Left renal pelvis (tissue), 4 donors: ENCODE data around the gene PDLIM5. TPM values are rescaled to one million over a fixed set of nuclear protein-coding genes. Genes with fewer than 3 reads are reported as not detected.
"Not testable (repeated sequence)": the region's sequence is repeated elsewhere in the genome, so short reads cannot be mapped to it uniquely, and the experiment has no call there.

Experiments
- DNase-seq, 4 donors: peaks; one replicate each; pipeline ENCODE4 v3.0.0-alpha.2; 2013; ENCODE audit warnings: low read depth in 4 of 4, low spot score in 3 of 4
- polyA plus RNA-seq, 4 donors: library from polyadenylated mRNA; unstranded; fragments of 120-200 nt; gene quantifications; one replicate each; pipeline ENCODE4 v1.2.1, GENCODE V29; 2013; ENCODE audit not compliant: insufficient read length in 4 of 4

Gene PDLIM5, protein sequence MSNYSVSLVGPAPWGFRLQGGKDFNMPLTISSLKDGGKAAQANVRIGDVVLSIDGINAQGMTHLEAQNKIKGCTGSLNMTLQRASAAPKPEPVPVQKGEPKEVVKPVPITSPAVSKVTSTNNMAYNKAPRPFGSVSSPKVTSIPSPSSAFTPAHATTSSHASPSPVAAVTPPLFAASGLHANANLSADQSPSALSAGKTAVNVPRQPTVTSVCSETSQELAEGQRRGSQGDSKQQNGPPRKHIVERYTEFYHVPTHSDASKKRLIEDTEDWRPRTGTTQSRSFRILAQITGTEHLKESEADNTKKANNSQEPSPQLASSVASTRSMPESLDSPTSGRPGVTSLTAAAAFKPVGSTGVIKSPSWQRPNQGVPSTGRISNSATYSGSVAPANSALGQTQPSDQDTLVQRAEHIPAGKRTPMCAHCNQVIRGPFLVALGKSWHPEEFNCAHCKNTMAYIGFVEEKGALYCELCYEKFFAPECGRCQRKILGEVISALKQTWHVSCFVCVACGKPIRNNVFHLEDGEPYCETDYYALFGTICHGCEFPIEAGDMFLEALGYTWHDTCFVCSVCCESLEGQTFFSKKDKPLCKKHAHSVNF
- 10 to 100 TPM; 21.6 to 55.3 (median 48.3) TPM for polyA plus RNA-seq

DNA sequence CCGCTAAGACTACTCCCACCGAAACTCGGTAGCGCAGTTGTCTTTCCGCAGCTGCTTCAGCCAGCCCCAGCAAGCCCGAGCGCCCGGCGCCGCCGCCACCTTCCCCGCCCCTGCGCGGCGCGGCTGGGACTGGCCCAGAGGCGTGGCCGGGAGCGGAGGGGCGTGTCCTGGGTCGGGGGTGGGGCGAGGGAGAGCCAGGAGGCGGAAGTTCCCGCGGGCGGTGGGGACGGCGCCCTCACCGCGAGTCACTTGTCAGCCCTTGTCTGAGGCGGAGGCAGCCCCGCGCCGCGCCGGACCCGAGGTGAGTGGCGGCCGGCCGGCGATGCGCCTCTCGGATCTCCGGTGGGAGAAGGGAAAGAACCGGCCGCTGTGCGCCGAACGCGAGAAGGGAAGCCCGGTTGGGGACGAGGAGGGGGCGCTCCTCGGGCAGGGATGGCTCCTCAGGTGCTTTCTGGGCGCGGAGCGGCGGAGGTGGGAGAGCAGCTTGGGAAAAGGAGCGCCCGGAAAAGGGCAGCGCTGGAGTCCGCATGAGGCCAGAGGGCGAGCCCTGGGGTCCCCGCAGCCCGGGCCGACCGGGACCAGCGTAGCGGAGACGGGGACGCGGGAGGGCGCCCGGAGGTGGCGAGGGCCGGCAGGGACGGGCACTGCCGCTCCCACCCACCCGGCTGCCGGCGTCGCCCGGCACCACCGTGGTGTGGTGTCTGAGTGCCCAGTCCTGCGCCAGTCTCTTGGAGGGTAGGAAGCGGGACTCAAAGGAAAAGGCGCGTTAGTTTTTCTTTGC, at the start of gene PDLIM5:
TSS of gene PDLIM5 (plus strand) at position 248 of the 781 bp plus-strand sequence. CDS start 3,347 bp downstream, outside the sequence.
- peak; percentile 77 to 85 (median 82) for DNase-seq

DNA sequence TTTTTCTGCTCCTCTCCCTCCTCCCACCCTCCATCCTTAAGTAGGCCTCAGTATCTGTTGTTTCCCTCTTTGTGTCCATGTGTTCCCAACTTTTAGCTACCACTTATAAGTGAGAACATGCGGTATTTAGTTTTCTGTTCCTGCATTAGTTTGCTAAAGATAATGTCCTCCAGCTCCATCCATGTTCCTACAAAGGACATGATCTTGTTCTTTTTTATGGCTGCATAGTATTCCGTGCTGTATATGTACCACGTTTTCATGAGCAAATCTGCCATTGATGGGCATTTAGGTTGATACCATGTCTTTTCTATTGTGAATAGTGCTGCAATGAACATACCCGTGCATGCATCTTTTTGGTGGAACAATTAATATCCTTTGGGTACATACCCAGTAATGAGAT, 49.3 kb upstream of the PDLIM5 start:
- not testable (repeated sequence) for DNase-seq

DNA sequence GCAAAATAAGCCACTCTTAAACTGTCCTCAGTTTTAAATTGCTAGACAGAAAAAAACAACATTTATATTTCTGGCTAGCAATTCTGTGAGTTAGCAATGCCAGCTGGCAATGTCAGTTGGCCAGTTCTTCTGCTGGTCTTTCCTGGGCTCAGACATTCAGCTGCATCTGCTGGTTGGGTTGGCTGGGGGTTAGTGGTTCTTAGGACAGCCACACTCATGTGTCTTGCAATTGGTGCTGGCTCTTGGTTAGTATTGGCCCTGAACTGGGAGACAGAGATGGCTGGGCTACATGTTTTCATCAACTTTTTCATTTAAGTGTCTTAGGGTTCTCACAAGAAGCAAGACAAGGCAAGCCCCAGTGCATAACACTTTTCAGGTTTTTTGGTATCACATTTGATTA, 48.0 kb upstream of the PDLIM5 start:
- no peak for DNase-seq

DNA sequence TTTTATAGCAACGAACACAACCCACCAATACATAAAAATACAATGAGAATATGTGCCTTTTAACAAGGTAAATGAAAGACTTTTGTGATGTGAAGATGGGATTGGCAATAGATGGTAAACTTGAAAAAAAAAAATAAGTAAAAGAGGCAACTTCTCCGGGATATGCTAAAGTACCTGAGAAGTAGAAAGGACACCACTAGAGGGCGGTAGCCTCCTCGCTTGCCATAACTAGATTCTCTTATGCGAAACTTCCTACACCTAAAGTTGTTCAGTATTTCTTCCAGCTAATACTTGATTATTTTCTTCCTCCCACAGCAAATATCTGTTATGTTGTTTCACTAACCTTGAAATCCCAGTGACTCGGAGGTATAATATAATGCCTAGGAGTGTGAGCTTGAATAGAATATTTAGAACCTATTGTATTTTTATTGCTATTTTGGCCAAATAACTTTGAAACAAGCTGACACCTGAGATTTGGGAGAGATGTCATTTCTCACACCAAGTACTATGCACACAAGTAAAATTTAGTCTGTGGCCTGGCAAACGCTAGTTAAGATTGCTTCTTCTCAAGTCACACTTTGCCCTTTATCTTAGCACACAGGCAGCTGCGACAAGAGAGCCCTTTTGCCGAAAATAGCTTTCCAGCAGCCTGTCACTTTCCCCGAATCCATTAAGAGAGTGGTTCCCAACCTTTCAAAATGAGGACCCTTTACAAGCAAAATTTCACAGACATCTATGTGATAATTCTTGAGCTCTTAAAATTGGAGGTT, 44.9 kb upstream of the PDLIM5 start:
- peak; percentile 67 to 74 (median 69) for DNase-seq

DNA sequence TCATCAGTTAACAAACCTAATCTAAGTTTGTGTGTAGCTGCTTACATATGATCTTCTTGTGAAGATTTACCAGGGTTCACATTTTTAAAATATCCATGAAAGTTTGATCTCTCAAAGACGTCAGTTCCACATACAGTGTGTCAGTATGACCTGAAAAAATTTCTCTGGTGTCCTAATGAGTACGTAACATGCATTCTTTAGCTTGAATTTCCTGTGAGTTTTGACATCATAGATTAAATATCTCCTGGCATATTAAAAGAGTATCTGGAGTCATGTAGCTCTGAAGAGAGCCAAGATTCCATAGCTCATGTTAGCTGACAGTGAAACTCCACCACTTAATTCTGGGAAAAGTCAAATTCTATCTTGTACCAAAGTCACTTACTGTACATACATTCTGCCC, 43.9 kb upstream of the PDLIM5 start:
- no peak for DNase-seq

DNA sequence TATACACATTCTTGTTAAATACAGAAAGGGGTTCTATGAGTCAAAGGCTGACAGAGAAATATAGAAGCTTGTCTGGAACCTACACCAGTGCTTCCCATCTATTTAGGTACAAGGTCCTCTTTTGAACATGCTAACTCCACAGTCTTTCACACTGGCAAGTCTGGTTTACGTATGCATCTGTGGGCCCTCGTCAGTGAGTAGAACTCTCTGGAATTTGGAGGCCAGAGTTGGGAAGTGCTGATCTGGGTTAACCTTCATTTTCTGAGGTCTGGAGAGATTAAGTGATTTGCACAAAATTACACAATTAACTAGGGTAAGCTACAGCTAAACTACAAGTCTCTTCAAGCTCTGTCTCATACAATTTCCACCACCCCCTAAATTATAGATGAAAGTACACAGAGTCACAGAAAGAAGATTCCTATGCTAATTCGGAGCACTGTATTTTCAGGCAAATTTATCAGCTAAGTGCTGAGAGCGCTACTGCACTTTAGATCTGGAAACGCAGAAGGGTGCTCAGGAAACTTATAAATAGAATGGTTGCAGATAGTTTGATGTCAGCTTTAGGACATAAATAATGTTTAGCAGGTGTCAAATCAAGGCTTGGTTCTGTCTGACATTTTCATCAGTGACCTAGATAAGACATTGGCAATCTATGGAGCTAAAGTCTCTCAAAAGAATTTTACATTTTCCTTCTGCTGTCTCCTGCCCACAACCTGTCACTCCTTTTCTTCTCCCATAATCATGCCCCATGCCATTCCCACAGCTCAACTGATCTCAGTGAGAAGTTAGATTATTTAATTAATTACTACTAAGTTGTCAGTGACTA, 43.0 kb upstream of the PDLIM5 start:
- DNase-seq: no peak

DNA sequence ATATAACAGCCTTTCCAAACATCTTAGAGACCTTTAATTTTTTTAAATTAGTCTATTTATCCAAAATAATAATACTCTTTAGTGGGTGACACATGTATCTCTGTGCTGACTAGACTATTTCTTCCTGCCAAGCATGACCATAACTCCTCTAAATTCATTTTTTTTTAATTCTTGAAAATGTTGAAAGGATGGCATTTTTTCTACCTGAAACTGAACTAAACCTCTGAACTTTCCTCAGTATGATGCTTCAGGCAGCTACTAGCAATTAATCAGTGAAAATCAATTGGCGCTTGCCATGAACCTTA, 42.4 kb upstream of the PDLIM5 start:
- no peak for DNase-seq

DNA sequence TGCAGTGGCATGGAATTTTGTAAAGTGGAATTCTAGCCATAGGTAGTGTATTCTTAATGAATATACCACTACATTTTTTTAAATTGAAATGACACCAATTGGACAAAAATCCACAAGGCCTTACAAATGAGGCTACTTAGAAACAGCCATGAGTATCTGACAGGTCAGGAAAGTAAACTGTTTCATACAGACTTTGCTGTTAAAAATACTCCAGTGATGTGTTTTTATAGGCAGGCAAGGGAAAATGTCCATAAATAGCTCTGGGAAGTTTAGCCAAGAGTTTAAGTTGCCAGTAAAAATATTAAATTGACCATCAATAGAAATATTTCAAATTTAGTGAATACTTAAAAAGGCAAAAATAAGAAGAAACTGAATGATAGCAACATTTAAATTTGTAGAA, 41.8 kb upstream of the PDLIM5 start:
- DNase-seq: no peak

DNA sequence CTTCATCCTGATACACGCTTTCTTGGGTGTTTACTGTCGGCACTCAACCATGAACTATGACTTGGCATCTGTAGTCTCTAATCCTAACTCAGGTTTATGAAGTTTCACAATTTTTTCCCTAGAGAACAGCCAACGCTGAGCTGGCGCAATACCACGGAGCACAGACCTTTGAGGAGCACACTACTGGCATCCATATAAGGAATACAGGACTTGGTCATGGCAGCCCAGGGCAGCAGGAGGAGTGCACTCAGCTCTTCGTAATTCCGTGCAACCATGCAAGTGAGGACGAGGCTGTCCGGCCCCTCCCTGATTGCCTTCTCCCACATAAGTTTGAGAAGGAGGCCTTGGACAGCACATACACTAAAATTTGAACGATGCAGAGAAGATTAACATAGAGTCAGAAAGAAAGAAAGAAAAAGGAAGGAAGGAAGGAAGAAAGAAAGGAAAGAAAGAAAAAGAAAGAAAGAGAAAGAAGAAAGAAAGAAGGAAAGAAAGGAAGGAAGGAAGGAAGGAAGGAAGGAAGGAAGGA, 41.0 kb upstream of the PDLIM5 start:
- DNase-seq: no peak

DNA sequence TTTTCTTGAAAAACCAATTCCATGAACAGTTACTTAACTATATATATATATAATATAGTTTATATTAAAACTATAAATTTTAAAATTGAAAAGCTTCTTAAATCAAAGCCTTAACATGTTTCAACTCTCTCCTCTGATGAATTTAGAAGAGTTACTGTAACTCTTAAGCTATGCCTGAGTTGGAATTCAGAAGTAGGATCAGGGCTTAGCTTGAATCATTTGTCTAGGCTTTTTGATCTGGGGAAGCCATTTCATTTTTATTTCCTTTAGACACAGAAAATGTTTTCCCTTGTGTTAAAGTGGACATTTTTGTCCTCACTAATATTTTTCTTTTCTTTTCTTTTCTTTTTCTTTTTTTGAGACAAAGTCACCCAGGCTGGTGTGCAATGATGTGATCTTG, 40.4 kb upstream of the PDLIM5 start:
- DNase-seq: no peak

DNA sequence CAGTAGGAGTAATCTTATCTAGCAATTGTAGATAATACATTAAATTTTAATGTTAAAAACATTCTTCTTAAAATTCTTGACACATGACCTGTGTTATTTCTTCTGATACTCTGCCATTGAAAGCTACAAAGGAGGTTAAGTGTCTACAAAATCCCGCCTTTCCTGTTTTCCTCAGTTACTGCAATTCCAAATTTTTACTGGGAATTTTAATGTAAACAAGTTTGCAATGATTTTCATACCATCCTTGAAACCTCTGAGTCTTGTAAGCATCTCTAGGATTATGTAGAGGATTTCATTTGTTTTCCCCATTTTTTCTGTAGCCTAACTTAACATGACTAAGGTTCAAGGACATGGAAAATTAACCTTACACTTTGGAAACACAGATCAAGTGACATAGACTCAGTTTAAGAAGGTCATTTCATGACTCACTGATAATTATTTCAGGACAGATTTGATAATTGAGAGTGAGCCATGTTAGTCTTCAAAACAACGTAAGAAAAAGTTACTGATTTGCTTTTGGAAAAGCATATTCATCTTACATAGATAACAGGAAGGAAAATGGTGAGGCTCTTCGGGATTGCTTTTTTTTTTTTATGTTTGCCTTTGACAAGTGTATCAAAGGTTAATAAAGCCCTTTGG, 39.6 kb upstream of the PDLIM5 start:
- DNase-seq: no peak

DNA sequence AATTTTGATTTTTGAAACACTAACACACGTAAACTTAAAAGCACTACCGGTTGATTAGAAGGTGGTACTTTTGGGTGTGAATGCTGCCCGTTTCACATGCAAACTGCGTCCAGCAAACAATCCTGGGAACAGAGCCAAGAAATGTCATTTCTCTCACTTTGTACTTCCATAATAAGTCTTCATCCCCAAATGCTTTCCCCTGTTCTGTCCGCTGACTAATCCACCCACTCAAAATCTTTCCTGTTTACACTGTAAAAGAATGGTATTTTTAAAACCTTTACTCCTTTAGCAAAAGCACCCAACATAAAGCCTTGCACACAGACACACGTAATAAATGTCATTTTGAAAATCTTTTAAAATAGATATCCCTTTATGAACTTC, 39.1 kb upstream of the PDLIM5 start:
- DNase-seq: peak in 1 of 4 donors; percentile 29

DNA sequence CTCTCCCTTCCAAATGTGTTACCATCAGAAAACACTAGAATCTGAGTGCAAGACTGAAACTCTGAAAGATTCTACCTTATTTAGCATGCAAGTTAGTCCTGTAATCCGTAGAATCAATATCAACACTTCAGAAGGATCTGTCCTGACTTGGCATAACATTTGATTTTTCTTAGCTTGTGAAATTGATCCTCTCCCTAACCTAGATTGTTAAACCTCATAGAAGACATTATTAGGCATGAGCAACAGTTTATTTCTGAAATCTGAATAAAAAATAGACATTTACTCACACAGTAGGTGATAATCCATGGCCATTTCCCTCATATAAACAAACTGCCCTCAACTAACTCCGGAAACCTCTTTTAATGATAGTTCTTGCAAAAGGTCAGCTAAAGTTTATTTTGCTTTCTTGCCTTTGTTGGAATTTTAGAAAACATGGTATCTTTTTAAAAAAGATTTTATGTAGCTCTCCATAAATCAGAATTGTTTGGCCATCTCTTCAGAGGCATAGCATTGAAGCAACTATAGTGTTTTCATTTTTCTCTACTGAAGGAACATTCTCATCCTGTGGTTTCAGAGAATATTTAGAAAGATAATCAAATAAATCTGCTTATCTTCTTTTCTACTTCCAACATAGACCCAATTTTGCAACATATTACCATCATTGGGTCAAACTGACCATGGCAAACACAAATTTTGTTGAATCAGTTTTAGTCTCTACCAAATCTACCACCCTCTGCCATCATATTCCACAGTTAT, 38.5 kb upstream of the PDLIM5 start:
- DNase-seq: no peak

DNA sequence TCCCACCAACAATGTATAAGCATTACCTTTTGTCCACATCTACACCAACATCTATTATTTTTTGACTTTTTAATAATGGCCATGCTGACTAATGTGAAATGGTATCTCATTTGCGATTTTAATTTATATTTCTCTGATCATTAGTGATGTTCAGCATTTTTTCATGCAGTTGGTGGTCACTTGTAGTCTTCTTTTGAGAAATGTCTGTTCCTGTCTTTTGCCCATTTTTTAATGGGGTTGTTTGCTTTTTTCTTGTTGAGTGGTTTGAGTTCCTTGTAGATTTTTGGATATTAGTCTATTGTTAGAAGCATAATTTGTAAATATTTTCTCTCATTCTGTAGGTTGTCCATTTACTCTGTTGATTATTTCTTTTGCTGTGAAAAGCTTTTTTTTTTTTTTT, 36.8 kb upstream of the PDLIM5 start:
- DNase-seq: no peak

DNA sequence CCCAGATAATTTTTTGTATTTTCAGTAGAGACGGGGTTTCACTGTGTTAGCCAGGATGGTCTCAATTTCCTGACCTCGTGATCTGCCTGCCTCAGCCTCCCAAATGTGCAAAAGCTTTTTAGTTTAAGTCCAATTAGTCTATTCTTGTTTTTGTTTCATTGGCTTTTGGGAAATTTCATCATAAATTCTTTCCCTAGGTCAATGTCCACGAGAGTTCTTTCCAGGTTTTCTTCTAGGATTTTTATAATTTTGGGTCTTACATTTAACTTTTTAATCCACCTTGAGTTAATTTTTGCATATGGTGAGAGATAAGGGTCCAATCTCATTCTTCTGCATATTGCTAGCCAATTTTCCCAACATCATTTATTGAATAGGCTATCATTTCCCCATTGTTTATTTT, 36.3 kb upstream of the PDLIM5 start:
- DNase-seq: no peak

DNA sequence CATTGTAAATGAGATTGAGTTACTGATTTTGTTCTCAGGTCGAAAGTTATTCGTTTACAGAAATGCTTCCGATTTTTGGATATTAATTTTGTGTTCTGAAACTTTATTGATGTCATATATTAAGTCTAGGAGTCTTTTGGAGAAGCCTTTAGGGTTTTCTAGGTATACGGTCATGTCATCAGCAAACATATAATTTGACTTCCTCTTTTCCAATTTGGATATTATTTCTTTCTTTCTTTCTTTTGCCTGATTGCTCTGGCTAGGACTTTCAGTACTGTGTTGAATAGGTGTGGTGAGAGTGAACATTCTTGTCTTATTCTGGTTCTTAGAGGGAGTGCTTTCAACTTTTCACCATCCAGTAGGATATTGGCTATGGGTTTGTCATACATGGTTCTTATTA, 35.4 kb upstream of the PDLIM5 start:
- DNase-seq: no peak

DNA sequence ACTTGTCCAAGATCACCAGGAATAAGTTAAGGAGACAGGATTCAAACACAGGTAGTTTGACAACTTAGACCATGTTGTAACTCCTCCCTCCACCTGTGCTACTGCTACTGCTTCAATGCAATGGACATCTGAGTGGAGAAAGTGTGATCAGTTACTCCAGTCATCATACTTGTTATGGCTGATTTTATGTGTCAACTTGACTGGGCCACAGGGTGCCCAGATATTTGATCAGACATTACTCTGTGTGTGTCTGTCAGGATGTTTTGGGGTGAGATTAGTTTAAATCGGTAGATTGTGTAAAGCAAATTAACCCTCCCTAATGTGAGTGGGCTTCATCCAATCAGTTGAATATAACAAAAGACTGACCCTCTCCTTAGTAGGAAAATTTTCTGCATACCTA, 34.8 kb upstream of the PDLIM5 start:
- no peak for DNase-seq

DNA sequence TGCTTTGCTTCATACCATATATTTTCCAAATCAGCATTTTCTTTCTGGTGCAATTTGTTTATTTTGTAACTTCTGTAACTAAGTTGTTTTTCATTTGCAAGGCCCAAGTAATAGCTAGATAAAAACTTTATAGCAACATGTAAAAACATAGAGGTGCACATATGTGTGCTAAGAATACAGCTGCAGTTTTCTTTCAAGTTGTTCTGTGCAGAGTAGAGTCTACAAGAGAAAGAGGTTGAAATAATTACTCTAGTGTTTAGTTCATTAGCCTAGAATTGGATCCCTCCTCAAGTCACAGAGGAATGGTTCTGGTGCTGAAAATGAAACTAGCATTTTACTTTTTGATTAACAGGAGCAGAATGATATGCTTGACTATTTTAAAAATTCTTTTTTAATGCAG, 32.2 kb upstream of the PDLIM5 start:
- no peak for DNase-seq

DNA sequence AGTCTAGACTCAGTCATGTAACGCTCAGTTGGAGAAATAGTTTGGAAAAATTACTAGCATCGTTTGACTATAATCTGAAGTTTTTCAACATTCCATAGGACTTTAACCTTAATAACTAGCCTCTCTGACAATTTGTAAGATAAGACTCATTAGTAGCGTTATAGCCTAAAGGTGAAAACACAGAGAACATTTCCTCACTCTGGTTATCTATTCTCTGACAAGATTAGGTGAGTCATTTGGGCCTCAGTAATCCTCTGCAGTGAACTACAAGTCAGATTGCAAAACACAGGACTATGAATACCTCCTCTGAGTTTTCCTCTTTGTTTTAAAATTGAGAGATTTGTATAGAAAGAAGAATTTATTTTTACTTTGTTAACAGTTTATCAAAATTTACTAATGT, 31.8 kb upstream of the PDLIM5 start:
- DNase-seq: no peak
